ENCODE data around the gene CYB5D1. TPM values are rescaled to one million over a fixed set of nuclear protein-coding genes. Genes with fewer than 3 reads are reported as not detected.

Gene CYB5D1
- total and polyA plus RNA-seq, 3 donors from 2014 or later = 9.9 to 12.8 (median 10.1) TPM

- 80 to 98% methylated on average over 8 to 10 of the region's 10 CpGs for WGBS, 2 donors
Measured at GRCh38 chr17:7816926-7817642, 40.7 kb upstream of the CYB5D1 start.

GRCh38 chr17:7817643-7817964 lies 40.2 kb upstream of the CYB5D1 start:
- Histone ChIP-seq H3K9me3 (no peaks in the 10 kb centered on the region), H3K4me3 (no peak overlapping the region), H3K4me1 (no peaks in the 10 kb centered on the region), H3K27ac (no peak overlapping the region), H3K36me3 (ENCODE audit: low read depth, missing control alignments) (no peaks in the 10 kb centered on the region), H3K27me3 (no peaks in the 10 kb centered on the region)
- no peak for DNase-seq
- TF ChIP-seq POLR2A (IDR thresholded peaks at IDR 0.05) = no peak
- TF ChIP-seq, protein P1, sequence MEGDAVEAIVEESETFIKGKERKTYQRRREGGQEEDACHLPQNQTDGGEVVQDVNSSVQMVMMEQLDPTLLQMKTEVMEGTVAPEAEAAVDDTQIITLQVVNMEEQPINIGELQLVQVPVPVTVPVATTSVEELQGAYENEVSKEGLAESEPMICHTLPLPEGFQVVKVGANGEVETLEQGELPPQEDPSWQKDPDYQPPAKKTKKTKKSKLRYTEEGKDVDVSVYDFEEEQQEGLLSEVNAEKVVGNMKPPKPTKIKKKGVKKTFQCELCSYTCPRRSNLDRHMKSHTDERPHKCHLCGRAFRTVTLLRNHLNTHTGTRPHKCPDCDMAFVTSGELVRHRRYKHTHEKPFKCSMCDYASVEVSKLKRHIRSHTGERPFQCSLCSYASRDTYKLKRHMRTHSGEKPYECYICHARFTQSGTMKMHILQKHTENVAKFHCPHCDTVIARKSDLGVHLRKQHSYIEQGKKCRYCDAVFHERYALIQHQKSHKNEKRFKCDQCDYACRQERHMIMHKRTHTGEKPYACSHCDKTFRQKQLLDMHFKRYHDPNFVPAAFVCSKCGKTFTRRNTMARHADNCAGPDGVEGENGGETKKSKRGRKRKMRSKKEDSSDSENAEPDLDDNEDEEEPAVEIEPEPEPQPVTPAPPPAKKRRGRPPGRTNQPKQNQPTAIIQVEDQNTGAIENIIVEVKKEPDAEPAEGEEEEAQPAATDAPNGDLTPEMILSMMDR (IDR thresholded peaks at IDR 0.05) = no peak
- 90% methylated on average over 4 to 9 of the region's 9 CpGs for WGBS, 2 donors
- intact Hi-C loops (cut with DNase I; ENCODE audit: low total_unique reads) = no loop called here

More at GRCh38 chr17:7816926-7817642, 40.7 kb upstream of the CYB5D1 start:
- no peak overlapping the region for H3K27ac ChIP-seq
- intact Hi-C loops (cut with DNase I; ENCODE audit: low total_unique reads) = no loop called here
- H3K4me1 ChIP-seq = no peaks in the 10 kb centered on the region
- no peak for DNase-seq
- no peaks in the 10 kb centered on the region for H3K9me3 ChIP-seq
- TF ChIP-seq, protein P1 (IDR thresholded peaks at IDR 0.05) = no peak
- TF ChIP-seq POLR2A (IDR thresholded peaks at IDR 0.05) = no peak
- no peak overlapping the region for H3K4me3 ChIP-seq
- H3K27me3 ChIP-seq = no peaks in the 10 kb centered on the region
- H3K36me3 ChIP-seq (ENCODE audit: low read depth, missing control alignments) = no peaks in the 10 kb centered on the region

- DNase-seq = no peak
- no peaks in the 10 kb centered on the region for H3K27me3 ChIP-seq
- no peaks in the 10 kb centered on the region for H3K9me3 ChIP-seq
- no peaks in the 10 kb centered on the region for H3K36me3 ChIP-seq (ENCODE audit: low read depth, missing control alignments)
- intact Hi-C loops (cut with DNase I; ENCODE audit: low total_unique reads) = no loop called here
- 88 to 92% methylated on average over 10 of the region's 10 CpGs for WGBS, 2 donors
- H3K27ac ChIP-seq = no peak overlapping the region
- TF ChIP-seq, protein P1 (IDR thresholded peaks at IDR 0.05) = no peak
- no peak for TF ChIP-seq POLR2A (IDR thresholded peaks at IDR 0.05)
- H3K4me1 ChIP-seq = no peaks in the 10 kb centered on the region
- no peak overlapping the region for H3K4me3 ChIP-seq
Measured at GRCh38 chr17:7818026-7818425, 39.8 kb upstream of the CYB5D1 start.

DNA sequence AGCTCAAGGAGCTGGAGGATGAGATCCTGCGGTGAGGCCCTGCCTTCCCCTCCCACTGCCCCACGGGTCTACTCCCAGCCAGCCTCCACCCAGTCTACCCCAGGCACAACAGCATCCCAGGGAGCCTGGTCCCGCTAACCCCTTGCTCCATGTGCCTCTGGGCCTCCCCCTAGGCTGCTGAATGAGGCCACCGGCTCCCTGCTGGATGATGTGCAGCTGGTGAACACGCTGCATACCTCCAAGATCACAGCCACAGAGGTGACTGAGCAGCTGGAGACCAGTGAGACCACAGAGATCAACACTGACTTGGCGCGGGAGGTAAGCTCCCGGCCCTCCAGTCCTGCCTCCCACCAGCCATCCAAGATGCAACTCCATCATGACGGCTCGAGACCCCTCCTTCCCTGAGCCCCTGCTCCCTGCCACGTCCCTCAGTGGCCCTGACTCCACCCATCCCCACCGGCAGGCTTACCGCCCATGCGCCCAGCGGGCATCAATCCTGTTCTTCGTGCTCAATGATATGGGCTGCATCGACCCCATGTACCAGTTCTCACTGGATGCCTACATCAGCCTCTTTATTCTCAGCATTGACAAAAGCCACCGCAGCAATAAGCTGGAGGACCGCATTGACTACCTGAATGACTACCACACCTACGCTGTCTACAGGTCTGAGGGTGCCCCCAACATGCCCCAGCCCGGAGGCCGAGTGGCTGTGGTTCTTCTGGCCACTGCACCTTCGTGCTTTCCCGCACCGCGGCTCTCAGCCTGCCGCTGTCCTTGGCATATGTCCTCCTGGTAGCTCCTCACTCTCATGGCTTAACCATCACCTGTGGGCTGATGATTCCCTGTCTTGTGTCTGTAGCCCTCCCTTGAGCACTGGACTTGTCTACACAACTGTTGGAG lies 38.8 kb upstream of the CYB5D1 start:
- Histone ChIP-seq H3K4me1 (no peaks in the 10 kb centered on the region), H3K9me3 (no peaks in the 10 kb centered on the region), H3K36me3 (ENCODE audit: low read depth, missing control alignments) (no peaks in the 10 kb centered on the region), H3K27ac (no peak overlapping the region), H3K4me3 (no peak overlapping the region), H3K27me3 (no peaks in the 10 kb centered on the region)
- intact Hi-C loops (cut with DNase I; ENCODE audit: low total_unique reads) = no loop called here
- DNase-seq = no peak
- 87 to 89% methylated on average over 18 to 27 of the region's 27 CpGs for WGBS, 2 donors
- no peak for TF ChIP-seq POLR2A (IDR thresholded peaks at IDR 0.05)
- TF ChIP-seq, protein P1 (IDR thresholded peaks at IDR 0.05) = no peak
